KMS-11 (cell line): ENCODE measurements around the gene CDX1.

Experiments
- H2AFZ ChIP-seq: fragments of 200-600 bp; sonication (generic); 2 replicates; pipeline ENCODE4 v1.6.1; 2016; ENCODE audit warnings: antibody characterized with exemption, mixed run types, low read depth
- H3K27ac ChIP-seq: fragments of 200-600 bp; sonication (generic); 2 replicates; pipeline ENCODE4 v1.6.1; 2016; ENCODE audit warnings: mild to moderate bottlenecking, mixed run types
- H3K27me3 ChIP-seq: fragments of 200-600 bp; sonication (generic); 2 replicates; pipeline ENCODE4 v1.6.1; 2017; ENCODE audit warnings: mild to moderate bottlenecking, low read depth, mixed run types, moderate library complexity; ENCODE audit not compliant: insufficient read depth
- H3K36me3 ChIP-seq: fragments of 200-600 bp; sonication (generic); 2 replicates; pipeline ENCODE4 v1.6.1; 2017; ENCODE audit warnings: mild to moderate bottlenecking, mixed run types; ENCODE audit not compliant: insufficient read depth
- H3K4me1 ChIP-seq: fragments of 200-600 bp; sonication (generic); 2 replicates; pipeline ENCODE4 v1.6.1; 2016; ENCODE audit warnings: mild to moderate bottlenecking, low read depth, mixed run types; ENCODE audit not compliant: poor library complexity, severe bottlenecking
- H3K4me2 ChIP-seq: fragments of 200-600 bp; sonication (generic); 2 replicates; pipeline ENCODE4 v1.7.0; 2016; ENCODE audit warnings: mild to moderate bottlenecking, mixed run types
- H3K4me3 ChIP-seq: fragments of 200-600 bp; sonication (generic); IDR thresholded peaks from 2 replicates; pipeline ENCODE4 v1.6.1; 2017; ENCODE audit warnings: low read depth, low read length, mixed read lengths; ENCODE audit not compliant: insufficient read depth
- H3K79me2 ChIP-seq: fragments of 200-600 bp; sonication (generic); 2 replicates; pipeline ENCODE4 v1.6.1; 2016; ENCODE audit warnings: low read depth, mixed run types; ENCODE audit not compliant: insufficient read depth
- H3K9ac ChIP-seq: fragments of 200-600 bp; sonication (generic); 2 replicates; pipeline ENCODE4 v1.6.1; 2016; ENCODE audit warnings: mild to moderate bottlenecking, mixed run types
- H4K20me1 ChIP-seq: fragments of 200-600 bp; sonication (generic); 2 replicates; pipeline ENCODE4 v1.6.1; 2016; ENCODE audit warnings: mild to moderate bottlenecking, mixed run types; ENCODE audit not compliant: insufficient read depth
- TF ChIP-seq, protein P1 (sequence below): fragments of 200-600 bp; sonication (generic); conservative IDR thresholded peaks from 2 replicates; pipeline ENCODE4 v1.6.1; 2017; ENCODE audit warnings: low read depth, mild to moderate bottlenecking, antibody characterized with exemption, low read length, moderate library complexity, mixed read lengths

Gene CDX1

DNA sequence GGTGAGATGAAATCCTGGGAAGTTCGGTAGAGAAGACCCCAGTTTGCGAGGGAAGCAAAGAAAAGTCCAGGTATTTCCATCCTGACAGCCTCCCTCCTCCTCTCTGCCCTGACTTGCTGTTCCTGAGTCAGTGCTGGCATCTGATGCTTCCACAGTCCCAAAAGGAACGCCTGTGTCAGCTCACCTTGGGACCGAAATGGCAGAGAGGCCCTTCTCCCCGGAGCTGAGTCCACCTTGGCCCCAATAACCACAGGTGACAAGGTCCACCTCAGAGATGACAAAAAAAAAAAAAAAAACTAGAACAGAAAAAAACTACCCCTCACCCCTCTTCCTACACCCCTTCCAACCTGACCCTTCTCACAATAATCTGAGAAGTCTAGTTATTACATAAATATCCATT, 54.9 kb downstream of the CDX1 start:
- Histone ChIP-seq H3K4me2 (no peak overlapping the region), H3K9ac (no peak overlapping the region), H3K4me1 (no peaks in the 10 kb centered on the region), H4K20me1 (no peaks in the 10 kb centered on the region), H3K79me2 (no peaks in the 10 kb centered on the region), H2AFZ (no peak overlapping the region), H3K27ac (no peak overlapping the region), H3K27me3 (no peaks in the 10 kb centered on the region), H3K4me3 (no peak overlapping the region), H3K36me3 (no peaks in the 10 kb centered on the region)
- TF ChIP-seq, protein P1, sequence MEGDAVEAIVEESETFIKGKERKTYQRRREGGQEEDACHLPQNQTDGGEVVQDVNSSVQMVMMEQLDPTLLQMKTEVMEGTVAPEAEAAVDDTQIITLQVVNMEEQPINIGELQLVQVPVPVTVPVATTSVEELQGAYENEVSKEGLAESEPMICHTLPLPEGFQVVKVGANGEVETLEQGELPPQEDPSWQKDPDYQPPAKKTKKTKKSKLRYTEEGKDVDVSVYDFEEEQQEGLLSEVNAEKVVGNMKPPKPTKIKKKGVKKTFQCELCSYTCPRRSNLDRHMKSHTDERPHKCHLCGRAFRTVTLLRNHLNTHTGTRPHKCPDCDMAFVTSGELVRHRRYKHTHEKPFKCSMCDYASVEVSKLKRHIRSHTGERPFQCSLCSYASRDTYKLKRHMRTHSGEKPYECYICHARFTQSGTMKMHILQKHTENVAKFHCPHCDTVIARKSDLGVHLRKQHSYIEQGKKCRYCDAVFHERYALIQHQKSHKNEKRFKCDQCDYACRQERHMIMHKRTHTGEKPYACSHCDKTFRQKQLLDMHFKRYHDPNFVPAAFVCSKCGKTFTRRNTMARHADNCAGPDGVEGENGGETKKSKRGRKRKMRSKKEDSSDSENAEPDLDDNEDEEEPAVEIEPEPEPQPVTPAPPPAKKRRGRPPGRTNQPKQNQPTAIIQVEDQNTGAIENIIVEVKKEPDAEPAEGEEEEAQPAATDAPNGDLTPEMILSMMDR, result no peak

DNA sequence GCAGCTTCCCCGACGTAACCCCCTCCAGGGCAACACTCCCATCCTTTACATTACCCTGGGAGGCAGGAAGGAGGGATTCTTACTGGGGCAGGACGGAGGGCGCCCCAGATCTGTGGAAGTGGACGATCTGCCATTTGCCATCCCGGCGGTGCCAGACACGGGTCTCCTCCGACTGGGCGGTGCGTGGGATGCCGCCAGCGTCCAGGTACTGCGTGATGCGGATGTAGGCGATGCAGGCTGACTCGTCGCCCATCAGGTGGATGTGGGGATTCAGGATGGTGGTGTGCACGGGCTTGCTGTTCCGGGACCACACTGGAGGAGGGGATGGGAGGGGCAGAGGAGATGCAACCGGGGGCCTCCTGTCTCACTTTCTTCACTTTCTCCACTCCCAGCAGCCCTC, 56.3 kb downstream of the CDX1 start:
- TF ChIP-seq, protein P1, result no peak
- no peak overlapping the region for H2AFZ ChIP-seq
- H3K4me3 ChIP-seq, result no peak overlapping the region
- no peak overlapping the region for H3K9ac ChIP-seq
- no peaks in the 10 kb centered on the region for H3K36me3 ChIP-seq
- H3K4me2 ChIP-seq, result no peak overlapping the region
- no peaks in the 10 kb centered on the region for H3K27me3 ChIP-seq
- H4K20me1 ChIP-seq, result no peaks in the 10 kb centered on the region
- H3K27ac ChIP-seq, result no peak overlapping the region
- no peaks in the 10 kb centered on the region for H3K4me1 ChIP-seq
- no peaks in the 10 kb centered on the region for H3K79me2 ChIP-seq

DNA sequence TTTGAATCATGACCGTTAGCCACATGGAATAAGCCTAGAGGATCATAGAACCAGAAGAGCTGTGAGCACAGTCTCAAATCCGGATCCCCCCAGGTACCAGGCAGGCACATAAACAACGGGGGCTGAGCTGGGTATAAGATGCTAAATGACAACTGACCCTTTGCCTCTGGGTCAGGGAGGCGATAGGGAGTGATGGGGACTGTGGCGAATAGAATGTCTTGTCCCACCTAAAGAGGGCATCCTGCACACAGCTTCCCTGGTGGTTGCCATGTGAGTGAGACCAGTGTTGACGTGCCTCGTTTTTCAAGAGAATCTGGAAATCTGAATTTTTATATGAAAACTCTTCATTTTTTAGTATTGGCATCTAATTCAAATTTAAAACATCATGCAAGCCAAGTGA, 56.9 kb downstream of the CDX1 start:
- H3K27me3 ChIP-seq, result no peaks in the 10 kb centered on the region

DNA sequence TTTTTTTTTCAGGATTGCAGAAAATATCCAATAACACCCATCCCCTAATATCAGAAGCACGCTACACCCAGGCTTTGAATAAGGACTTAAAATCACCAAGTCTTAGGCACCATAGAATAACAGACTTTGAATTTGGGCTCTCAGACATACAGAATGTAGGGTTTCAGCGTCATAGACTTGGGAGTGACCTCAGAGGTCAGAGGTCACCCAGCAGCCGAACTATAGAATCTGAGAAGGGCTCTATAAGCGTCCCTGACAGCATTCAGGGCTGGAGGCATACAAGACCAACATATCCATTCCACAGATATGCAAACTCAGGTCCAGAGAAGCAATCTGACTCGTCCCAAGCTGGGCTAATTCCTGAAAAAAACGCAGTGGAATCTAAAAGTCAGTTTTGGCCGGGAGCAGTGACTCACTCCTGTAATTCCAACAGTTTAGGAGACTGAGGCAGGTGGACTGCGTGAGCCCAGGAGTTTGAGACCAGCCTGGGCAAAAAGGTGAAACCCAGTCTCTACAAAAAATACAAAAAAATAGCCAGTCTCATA, 58.0 kb downstream of the CDX1 start:
- TF ChIP-seq, protein P1, result no peak
- Histone ChIP-seq H2AFZ (no peak overlapping the region), H3K27me3 (no peaks in the 10 kb centered on the region), H3K4me3 (no peak overlapping the region), H3K79me2 (no peaks in the 10 kb centered on the region), H4K20me1 (no peaks in the 10 kb centered on the region), H3K4me1 (no peaks in the 10 kb centered on the region), H3K36me3 (no peaks in the 10 kb centered on the region), H3K4me2 (no peak overlapping the region), H3K9ac (no peak overlapping the region), H3K27ac (no peak overlapping the region)

More for the DNA sequence above, 56.9 kb downstream of the CDX1 start:
- Histone ChIP-seq H3K4me3 (no peak overlapping the region), H3K36me3 (no peaks in the 10 kb centered on the region), H3K4me1 (no peaks in the 10 kb centered on the region), H2AFZ (no peak overlapping the region), H3K9ac (no peak overlapping the region), H3K79me2 (no peaks in the 10 kb centered on the region), H3K4me2 (no peak overlapping the region), H3K27ac (no peak overlapping the region), H4K20me1 (no peaks in the 10 kb centered on the region)
- TF ChIP-seq, protein P1, result no peak

DNA sequence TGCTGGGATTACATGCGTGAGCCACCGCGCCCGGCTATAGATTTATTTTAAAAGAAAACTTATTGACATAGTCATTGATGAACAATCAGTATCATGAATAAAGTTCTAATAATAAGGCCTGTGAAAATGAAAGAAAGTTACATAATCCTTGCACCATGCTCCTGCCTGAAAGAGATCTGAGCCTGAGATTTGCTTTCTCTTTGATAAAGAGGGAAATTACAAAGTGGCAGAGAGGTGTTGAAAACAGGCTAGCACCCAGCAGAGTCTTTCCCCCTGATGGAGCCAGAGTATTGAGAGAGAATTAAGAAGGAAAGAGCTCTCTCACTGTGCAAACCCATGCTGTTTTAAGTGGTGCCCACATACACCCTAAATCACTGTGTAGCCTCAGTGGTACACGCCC, 60.5 kb downstream of the CDX1 start:
- Histone ChIP-seq H3K79me2 (no peaks in the 10 kb centered on the region), H3K9ac (no peak overlapping the region)

More for the DNA sequence above, 60.5 kb downstream of the CDX1 start:
- TF ChIP-seq, protein P1, result no peak
- Histone ChIP-seq H3K4me2 (no peak overlapping the region), H3K4me3 (no peak overlapping the region), H2AFZ (no peak overlapping the region), H3K27ac (no peak overlapping the region), H3K4me1 (no peaks in the 10 kb centered on the region), H3K36me3 (no peaks in the 10 kb centered on the region), H3K27me3 (no peaks in the 10 kb centered on the region), H4K20me1 (no peaks in the 10 kb centered on the region)
